HG02678 (cell line): ENCODE results near the gene IL25.
"Not testable (repeated sequence)": the region's sequence is repeated elsewhere in the genome, so short reads cannot be mapped to it uniquely, and the experiment has no call there.

ENCODE experiments used
- ATAC-seq: cut with Tn5 transposase; IDR thresholded peaks from one replicate; pipeline ENCODE4 v1.9.1; 2021; ENCODE audit warnings: mild to moderate bottlenecking, moderate library complexity; ENCODE audit not compliant: unreplicated experiment

Gene IL25

GRCh38 chr14:23407516-23408306 lies 35.1 kb downstream of the IL25 start, which contains the start of gene MYH6:
TSS of gene MYH6 (minus strand) at chr14:23408273. CDS start at chr14:23407223, 1,050 bp downstream.
- ATAC-seq: no peak

DNA sequence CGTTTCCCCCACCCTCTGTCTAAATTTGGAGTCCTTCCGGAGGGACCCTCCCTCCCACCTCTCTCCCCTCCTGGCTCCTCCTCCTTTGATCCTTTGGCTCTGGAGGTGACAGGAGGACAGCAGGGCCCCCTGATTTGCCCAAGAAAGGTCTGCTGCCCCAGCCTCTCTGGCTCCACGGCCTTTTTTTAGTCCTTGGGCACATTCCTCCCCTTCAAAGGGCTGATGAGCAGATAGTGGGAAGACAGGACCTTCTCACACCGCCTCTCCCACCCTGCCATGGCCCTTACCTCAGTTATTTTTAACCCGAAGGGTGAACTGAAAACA lies 35.7 kb downstream of the IL25 start:
- no peak for ATAC-seq

DNA sequence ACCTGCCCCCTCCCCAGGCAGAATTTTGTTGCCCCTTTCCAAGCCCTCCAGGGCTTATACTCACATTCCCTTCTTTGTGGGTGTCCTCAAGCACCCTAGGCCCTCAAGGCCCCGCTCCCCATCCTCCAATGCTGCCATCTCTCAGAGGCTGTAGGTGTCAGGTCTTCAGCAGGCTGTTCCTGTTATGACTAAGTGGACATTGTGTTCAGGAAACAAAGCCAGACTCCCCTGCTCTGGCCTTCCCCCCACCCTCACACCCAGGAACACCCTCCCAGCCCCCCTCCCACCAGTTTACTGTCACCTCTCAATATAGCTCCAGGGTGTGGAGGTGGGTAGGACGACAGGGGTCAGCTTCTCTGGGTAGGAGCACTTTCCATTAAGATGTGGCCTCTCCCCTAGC lies 36.9 kb downstream of the IL25 start:
- ATAC-seq: no peak

DNA sequence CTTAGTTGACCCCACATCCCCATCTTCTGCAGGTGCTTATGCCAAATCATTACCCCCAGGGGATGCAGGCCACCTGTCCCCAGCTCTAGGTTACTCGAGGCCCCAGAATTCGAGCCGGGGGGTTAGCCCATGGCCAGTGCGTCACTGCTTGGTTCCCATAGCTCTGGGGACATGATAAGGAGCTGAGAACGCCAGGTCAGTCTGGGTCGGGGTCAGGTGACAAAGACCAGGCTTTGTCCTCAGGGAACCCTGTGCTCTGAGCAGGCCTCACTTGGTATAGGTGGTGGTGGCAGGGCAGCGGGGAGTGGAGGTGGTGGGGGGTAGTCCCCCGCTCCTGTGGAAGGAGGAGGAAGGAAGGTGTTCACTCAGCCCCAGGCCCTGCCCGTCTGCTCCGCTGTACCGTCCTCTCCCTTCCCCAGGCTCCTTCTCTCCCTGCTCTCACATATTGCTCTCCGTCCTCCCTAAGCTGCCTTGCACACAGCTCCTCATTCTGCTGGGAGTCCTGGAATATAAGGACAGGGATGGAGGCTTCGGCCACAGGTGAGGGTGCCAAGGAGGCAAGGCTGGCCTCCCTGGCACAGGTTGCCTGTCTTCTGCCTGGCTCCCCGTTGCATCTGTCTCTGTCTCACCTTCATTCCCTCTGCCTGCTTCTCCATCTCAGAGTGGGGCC lies 37.5 kb downstream of the IL25 start:
- no peak for ATAC-seq

DNA sequence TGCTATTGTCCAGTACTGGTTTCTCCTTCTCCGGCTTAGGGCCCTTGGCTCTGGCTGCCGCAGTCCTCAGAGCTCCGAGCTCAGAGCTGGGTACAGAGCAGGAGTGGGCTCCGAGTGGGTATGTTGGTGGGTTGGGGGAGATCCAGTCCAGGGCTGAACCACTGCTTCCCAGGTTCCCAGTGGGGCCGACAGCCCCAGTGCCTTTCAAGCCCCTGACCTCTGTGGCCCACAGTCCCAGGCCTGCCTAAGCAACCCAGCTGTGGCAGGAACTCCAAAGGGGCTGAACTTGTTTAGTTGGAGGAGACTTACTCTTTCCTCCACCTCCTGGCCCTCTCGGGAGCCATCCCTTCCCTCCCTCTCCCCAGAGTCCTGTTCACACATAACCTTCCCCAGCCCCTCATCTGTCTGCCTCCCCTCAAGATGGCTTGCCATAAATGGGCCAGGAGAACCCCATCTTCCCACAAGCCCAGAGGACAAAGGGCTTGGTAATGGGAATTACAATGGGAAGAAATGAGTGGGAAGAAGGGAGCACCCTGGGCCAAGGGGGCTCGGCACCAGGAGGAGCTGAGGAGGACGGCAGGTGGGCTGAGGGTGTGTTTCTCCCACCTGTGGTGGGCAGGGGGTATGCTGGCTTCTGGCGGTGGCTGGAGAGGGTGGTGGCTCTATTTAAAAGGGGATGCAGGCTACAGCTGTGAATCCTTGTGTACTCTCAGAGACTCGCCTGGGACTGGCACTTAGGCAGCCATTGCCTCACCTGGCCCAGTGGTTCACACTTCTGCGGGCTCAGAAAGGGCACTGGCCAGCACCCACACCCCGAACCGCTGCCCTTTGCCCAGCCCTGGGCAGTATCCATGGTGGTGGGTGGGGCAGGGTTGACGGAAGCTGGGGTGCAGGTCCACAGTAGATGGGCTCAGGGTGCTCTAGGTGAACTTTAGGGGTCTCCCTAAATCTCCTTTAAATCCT lies 39.2 kb downstream of the IL25 start:
- no peak for ATAC-seq

GRCh38 chr14:23413681-23414080 lies 41.1 kb downstream of the IL25 start:
- no peak for ATAC-seq

DNA sequence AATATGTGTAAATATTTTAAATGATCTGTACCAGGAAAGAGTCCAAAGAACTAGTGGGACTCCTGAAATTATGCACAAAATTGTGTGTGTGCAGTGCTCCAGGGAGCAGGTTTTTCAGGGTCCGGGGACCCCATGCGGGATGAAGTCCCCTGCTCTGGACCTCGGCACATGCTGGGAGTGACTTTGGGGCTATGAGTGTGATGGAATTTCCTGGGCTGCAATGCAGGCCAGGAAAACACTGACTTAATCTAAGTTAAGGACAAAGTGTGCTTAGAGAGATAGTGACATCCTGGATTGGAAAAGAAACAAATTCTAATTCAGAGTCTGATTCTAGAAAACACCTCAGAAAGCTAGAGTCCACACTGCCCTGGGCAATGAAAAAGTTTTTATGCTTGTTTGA lies 41.6 kb downstream of the IL25 start:
- no peak for ATAC-seq

DNA sequence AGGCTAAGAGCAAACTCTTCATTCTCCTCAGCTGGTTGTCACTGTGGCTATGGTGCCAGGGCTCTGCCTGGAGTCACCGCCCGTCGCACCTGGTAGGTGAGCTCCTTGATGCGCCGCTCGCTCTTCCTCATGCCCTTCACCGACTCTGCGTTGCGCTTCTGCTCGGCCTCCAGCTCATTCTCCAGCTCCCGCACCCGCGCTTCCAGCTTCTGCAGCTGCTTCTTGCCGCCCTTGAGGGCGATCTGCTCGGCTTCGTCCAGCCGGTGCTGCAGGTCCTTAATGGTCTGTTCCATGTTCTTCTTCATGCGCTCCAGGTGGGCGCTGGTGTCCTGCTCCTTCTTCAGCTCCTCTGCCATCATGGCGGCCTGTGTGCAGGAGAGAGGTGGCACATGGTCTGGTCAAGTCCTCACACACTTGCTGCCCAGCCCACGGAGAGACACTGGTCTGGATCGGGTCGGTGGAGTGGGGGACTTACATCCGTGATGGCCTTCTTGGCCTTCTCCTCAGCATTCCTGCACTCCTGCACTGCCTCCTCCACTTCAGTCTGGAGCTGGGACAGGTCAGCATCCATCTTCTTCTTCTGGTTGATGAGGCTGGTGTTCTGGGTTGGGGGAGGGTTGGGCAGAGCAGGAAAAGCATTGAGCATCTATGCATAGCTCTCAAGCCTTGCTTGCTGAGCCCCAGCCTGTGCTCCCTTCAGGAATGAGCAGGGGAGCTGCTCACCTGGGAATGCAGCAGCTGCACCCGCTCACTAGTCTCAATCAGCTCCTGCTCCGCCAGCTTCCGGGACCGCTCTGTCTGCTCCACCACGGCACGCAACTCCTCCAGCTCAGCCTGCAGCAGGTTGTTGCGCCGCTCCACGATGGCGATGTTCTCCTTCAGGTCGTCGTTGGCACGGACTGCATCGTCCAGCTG lies 42.6 kb downstream of the IL25 start:
- ATAC-seq: no peak

GRCh38 chr14:23415821-23416778 lies 43.5 kb downstream of the IL25 start:
- no peak for ATAC-seq

GRCh38 chr14:23416801-23417200 lies 44.2 kb downstream of the IL25 start:
- ATAC-seq: no peak

- ATAC-seq: not testable (repeated sequence)
These were observed 44.7 kb downstream of the IL25 start for GRCh38 chr14:23417269-23417668.

- ATAC-seq: no peak
These were observed 45.4 kb downstream of the IL25 start for GRCh38 chr14:23418021-23418420.

DNA sequence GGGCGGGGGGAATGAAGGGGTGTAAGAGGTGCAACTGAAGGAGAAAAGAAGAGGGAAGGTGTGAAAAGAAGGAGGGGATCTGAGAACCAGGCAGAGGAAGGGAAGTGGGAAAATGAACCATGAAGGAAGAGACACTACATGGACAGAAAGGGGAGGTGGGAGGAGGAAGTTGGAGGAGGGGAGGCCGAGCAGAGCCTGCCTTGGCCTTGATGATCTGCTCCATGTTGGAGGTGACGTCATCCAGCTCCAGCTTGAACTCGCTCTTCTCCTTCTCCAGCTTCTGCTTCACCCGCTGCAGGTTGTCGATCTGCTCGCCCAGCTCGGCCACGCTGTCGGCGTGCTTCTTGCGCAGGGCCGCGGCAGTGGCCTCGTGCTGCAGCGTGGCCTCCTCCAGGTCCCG lies 47.0 kb downstream of the IL25 start:
- not testable (repeated sequence) for ATAC-seq

DNA sequence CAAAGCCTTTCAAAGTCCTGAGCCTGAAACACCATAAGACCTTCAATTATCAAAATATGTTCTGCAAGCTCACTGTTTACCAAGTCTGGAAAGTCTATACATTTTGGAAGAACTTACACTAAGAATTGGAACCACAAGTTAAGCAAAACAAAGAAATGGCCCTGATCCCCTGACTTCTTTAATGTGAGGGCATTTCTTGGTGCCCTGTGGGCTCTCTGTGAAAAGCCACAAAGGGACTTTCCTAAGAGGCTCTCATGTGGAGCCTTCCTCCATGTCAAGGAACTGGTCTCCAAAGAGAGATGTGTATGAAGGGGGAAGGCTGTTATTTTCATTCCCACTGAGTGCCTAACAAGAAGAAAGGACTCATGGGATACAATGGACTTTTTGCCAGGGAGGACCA lies 49.0 kb downstream of the IL25 start:
- no peak for ATAC-seq

- no peak for ATAC-seq
These were observed 51.0 kb downstream of the IL25 start for GRCh38 chr14:23423657-23424056.

DNA sequence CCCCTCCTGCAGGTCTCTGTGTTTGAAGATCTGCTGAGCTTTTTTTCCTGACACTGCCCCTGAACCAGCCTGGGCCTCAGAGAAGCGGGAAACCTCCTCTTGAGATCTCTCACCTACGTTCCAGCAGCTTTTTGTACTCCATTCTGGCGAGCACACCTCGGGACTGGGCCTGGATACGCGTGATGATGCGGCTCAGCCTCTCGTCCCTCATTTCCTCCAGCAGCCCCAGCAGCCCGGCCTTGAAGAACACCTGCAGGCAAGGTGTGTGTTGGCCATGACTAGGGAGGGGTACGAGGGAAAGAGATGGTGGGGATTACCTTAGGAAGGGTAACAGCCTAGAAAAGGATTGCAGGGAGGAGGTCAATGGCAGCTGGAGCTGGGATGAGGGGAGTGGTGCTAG lies 52.6 kb downstream of the IL25 start:
- no peak for ATAC-seq

DNA sequence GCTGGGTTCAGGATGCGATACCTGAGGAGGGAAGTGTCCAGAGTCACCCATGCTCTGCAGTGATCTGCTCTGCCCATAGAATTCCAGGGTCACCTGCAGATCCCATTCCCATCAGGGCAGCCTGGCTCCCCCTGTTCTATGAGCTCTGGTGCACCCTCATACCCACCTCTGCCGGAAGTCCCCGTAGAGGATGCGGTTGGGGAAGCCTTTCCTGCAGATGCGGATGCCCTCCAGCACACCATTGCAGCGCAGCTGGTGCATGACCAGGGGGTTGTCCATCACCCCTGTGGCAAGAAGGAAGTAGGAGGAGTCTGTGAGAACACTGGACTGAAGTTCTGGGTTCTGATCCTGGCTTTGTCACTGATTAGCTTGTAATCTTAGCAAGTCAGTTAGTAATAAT lies 53.2 kb downstream of the IL25 start:
- ATAC-seq: not testable (repeated sequence)
